SK-N-SH (cell line): Measurements from ENCODE around the gene ACSF3. TPM values are rescaled to one million over a fixed set of nuclear protein-coding genes. Genes with fewer than 3 reads are reported as not detected.

Source experiments
- CTCF ChIA-PET: fragments of 300-600, 350-600 bp; formaldehyde crosslinking; extraction: SDS; loops from one replicate; lab custom pipeline; 2021; lab: Yijun Ruan, JAX
- POLR2A ChIA-PET: fragments of 350-600 bp; sonication (Branson Sonifier 250); formaldehyde crosslinking; extraction: SDS; loops from one replicate; lab custom pipeline; 2020; ENCODE audit warnings: antibody characterized with exemption, inconsistent platforms; lab: Yijun Ruan, JAX
- DNase-seq: peaks from one replicate; pipeline ENCODE4 v3.0.0; 2012
- H2AFZ ChIP-seq: fragments of 200-600 bp; sonication (generic); 2 replicates; pipeline ENCODE4 v1.8.1; 2016; ENCODE audit warnings: antibody characterized with exemption, mild to moderate bottlenecking, low read depth
- H3F3A ChIP-seq: fragments of 200-600 bp; sonication (generic); replicated peaks from 2 replicates; pipeline ENCODE3; 2016; ENCODE audit warnings: antibody characterized with exemption, mild to moderate bottlenecking; ENCODE audit not compliant: insufficient read depth
- H3K27ac ChIP-seq, 2 experiments: fragments of 200-500 bp in 1 of 2; fragments of 200-600 bp in 1 of 2; sonication (Bioruptor generic) in 1 of 2; sonication (generic), shearing (Covaris generic) in 1 of 2; 2 replicates each; pipeline versions ENCODE4 v1.5.1 to v1.6.1; 2014 to 2016; ENCODE audit warnings: low read depth in 2 of 2, inconsistent platforms in 1 of 2, low read length in 1 of 2, mild to moderate bottlenecking in 1 of 2, mixed read lengths in 1 of 2
- H3K27me3 ChIP-seq: fragments of 200-600 bp; sonication (generic), shearing (Covaris generic); 2 replicates; pipeline ENCODE4 v1.6.1; 2016; ENCODE audit warnings: mixed run types; ENCODE audit not compliant: insufficient read depth
- H3K36me3 ChIP-seq, 2 experiments: fragments of 200-500 bp in 1 of 2; fragments of 200-600 bp in 1 of 2; sonication (Bioruptor generic) in 1 of 2; sonication (generic) in 1 of 2; replicated peaks in 1 of 2; 2 replicates each; pipeline versions ENCODE3 to v1.5.1; 2014 to 2016; ENCODE audit warnings: low read length in 1 of 2, mild to moderate bottlenecking in 1 of 2; ENCODE audit not compliant: insufficient read depth in 2 of 2, control insufficient read depth in 1 of 2
- H3K4me1 ChIP-seq, 2 experiments: fragments of 200-500 bp in 1 of 2; fragments of 200-600 bp in 1 of 2; sonication (Bioruptor generic) in 1 of 2; sonication (generic), shearing (Covaris generic) in 1 of 2; 2 replicates each; pipeline versions ENCODE4 v1.5.1 to v1.6.1; 2014 to 2016; ENCODE audit warnings: low read depth in 1 of 2, low read length in 1 of 2, mixed run types in 1 of 2; ENCODE audit not compliant: insufficient read depth in 2 of 2, control insufficient read depth in 1 of 2
- H3K4me2 ChIP-seq: fragments of 200-600 bp; sonication (generic), shearing (Covaris generic); 2 replicates; pipeline ENCODE4 v1.6.1; 2017; ENCODE audit warnings: mixed run types
- H3K4me3 ChIP-seq, 2 experiments: fragments of 200-500 bp in 1 of 2; fragments of 200-600 bp in 1 of 2; sonication (Bioruptor generic) in 1 of 2; sonication (generic), shearing (Covaris generic) in 1 of 2; 2 replicates each; pipeline versions ENCODE4 v1.5.1 to v1.8.1; 2014 to 2016; ENCODE audit warnings: low read depth in 2 of 2, inconsistent platforms in 1 of 2, low read length in 1 of 2, mild to moderate bottlenecking in 1 of 2, mixed read lengths in 1 of 2, moderate library complexity in 1 of 2
- H3K79me2 ChIP-seq: fragments of 200-600 bp; sonication (generic); 2 replicates; pipeline ENCODE4 v1.8.1; 2017; ENCODE audit warnings: mild to moderate bottlenecking; ENCODE audit not compliant: insufficient read depth
- H3K9ac ChIP-seq: fragments of 200-600 bp; sonication (generic); 2 replicates; pipeline ENCODE4 v1.6.1; 2017; ENCODE audit warnings: mixed run types
- H3K9me2 ChIP-seq: fragments of 200-600 bp; sonication (generic); 2 replicates; pipeline ENCODE4 v1.6.1; 2017; ENCODE audit warnings: mixed run types
- H3K9me3 ChIP-seq: fragments of 200-600 bp; sonication (generic); 2 replicates; pipeline ENCODE4 v1.6.1; 2017; ENCODE audit warnings: mixed run types, mild to moderate bottlenecking, moderate library complexity
- H4K20me1 ChIP-seq: fragments of 200-600 bp; sonication (generic); 2 replicates; pipeline ENCODE4 v1.6.1; 2017; ENCODE audit warnings: mild to moderate bottlenecking, mixed run types; ENCODE audit not compliant: insufficient read depth
- EP300 ChIP-seq, 2 experiments: IDR thresholded peaks; 2 replicates each; pipeline versions ENCODE4 v1.4.0 to v1.6.1; 2012; ENCODE audit warnings: borderline replicate concordance in 1 of 2, low read depth in 1 of 2, low read length in 1 of 2
- NRF1 ChIP-seq: IDR thresholded peaks from 2 replicates; pipeline ENCODE4 v1.6.1; 2012; ENCODE audit warnings: low read depth, mild to moderate bottlenecking, low read length
- POLR2AphosphoS5 ChIP-seq: IDR thresholded peaks from 2 replicates; pipeline ENCODE4 v1.6.1; 2012; ENCODE audit warnings: low read depth, low read length
- REST ChIP-seq: IDR thresholded peaks from 2 replicates; pipeline ENCODE4 v1.6.1; 2012; ENCODE audit warnings: mild to moderate bottlenecking, low read depth, low read length, moderate library complexity
- RFX5 ChIP-seq: IDR thresholded peaks from 2 replicates; pipeline ENCODE4 v1.6.1; 2012; ENCODE audit warnings: mild to moderate bottlenecking, improper control_type of control experiment, low read length
- TAF1 ChIP-seq: IDR thresholded peaks from 2 replicates; pipeline ENCODE4 v1.6.1; 2012; ENCODE audit warnings: low read depth, mild to moderate bottlenecking, low read length, moderate library complexity, borderline replicate concordance
- TCF12 ChIP-seq: IDR thresholded peaks from 2 replicates; pipeline ENCODE4 v1.4.0; 2012
- WGBS: methylation state at CpG from one replicate; pipeline ENCODE4 v1.1.6; 2017; ENCODE audit warnings: low lambda C conversion rate; 5-methylcytosine and 5-hydroxymethylcytosine counted together
- polyA plus RNA-seq, 3 experiments: library from polyadenylated mRNA; depleted of rRNA; stranded (reverse); fragments of >200 nt; gene quantifications; 2 replicates each; pipeline ENCODE4 v1.2.3, GENCODE V29; 2012

ACSF3 gene
- polyA plus RNA-seq, 1 of the 3 experiments (the other 2 are of a cell fraction) = 18.8 TPM

GRCh38 chr16:89160977-89161701 lies 67.5 kb downstream of the ACSF3 start:
- H3F3A ChIP-seq = peaks cover 17% of the 10 kb centered on the region
- H3K27me3 ChIP-seq = no peaks in the 10 kb centered on the region
- ChIA-PET CTCF (interaction anchor here (1.8 kb wide), 1 partner anchor 424 kb away, joined by 6 read pairs; no protein-coding TSS in a partner anchor), POLR2A (no interaction called here)
- H3K79me2 ChIP-seq = no peaks in the 10 kb centered on the region
- no peak overlapping the region for H3K27ac ChIP-seq
- no peak overlapping the region for H3K4me3 ChIP-seq
- H2AFZ ChIP-seq = no peak overlapping the region
- DNase-seq = no peak
- H4K20me1 ChIP-seq = no peaks in the 10 kb centered on the region
- WGBS = 81% methylated on average over 15 of the region's 29 CpGs
- no peaks in the 10 kb centered on the region for H3K9me2 ChIP-seq
- H3K9me3 ChIP-seq = no peaks in the 10 kb centered on the region
- peaks cover 0 to 27% of the 10 kb centered on the region in 2 experiments; a peak in 1 of 4 replicates for H3K4me1 ChIP-seq
- H3K36me3 ChIP-seq = no peaks in the 10 kb centered on the region
- H3K4me2 ChIP-seq = no peak overlapping the region
- no peak overlapping the region for H3K9ac ChIP-seq
- TF ChIP-seq RFX5 = no peak
- TF ChIP-seq EP300 (IDR thresholded peaks at IDR 0.05; ENCODE audit: borderline replicate concordance in 1 of 2, low read depth in 1 of 2, low read length in 1 of 2) = peak in 1 of 2 experiments; percentile 87; a peak in 2 of 4 replicates

GRCh38 chr16:89161763-89162713 lies 68.4 kb downstream of the ACSF3 start:
- Histone ChIP-seq H3K4me1 (peaks cover 0 to 19% of the 10 kb centered on the region in 2 experiments; a peak in 1 of 4 replicates), H3K9me3 (no peaks in the 10 kb centered on the region), H3F3A (peaks cover 17% of the 10 kb centered on the region), H3K27ac (no peak overlapping the region), H3K9ac (no peak overlapping the region), H2AFZ (no peak overlapping the region), H3K9me2 (no peaks in the 10 kb centered on the region), H3K79me2 (no peaks in the 10 kb centered on the region), H4K20me1 (no peaks in the 10 kb centered on the region), H3K4me2 (no peak overlapping the region), H3K36me3 (no peaks in the 10 kb centered on the region), H3K4me3 (no peak overlapping the region), H3K27me3 (no peaks in the 10 kb centered on the region)
- CTCF ChIA-PET = interaction anchor here (1.8 kb wide), 1 partner anchor 425 kb away, joined by 6 read pairs; no protein-coding TSS in a partner anchor
- 83% methylated on average over 31 of the region's 40 CpGs for WGBS
- POLR2A ChIA-PET = no interaction called here
- DNase-seq = no peak
- TF ChIP-seq POLR2AphosphoS5 (no peak), TAF1 (no peak), TCF12 (no peak), NRF1 (no peak), REST (no peak)
